ENCODE data around the gene NTM. TPM values are rescaled to one million over a fixed set of nuclear protein-coding genes. Genes with fewer than 3 reads are reported as not detected.

NTM gene
- total RNA-seq, 4 donors from 2014 or later: 0.78 to 1.1 (median 0.88) TPM; not detected in 1

DNA sequence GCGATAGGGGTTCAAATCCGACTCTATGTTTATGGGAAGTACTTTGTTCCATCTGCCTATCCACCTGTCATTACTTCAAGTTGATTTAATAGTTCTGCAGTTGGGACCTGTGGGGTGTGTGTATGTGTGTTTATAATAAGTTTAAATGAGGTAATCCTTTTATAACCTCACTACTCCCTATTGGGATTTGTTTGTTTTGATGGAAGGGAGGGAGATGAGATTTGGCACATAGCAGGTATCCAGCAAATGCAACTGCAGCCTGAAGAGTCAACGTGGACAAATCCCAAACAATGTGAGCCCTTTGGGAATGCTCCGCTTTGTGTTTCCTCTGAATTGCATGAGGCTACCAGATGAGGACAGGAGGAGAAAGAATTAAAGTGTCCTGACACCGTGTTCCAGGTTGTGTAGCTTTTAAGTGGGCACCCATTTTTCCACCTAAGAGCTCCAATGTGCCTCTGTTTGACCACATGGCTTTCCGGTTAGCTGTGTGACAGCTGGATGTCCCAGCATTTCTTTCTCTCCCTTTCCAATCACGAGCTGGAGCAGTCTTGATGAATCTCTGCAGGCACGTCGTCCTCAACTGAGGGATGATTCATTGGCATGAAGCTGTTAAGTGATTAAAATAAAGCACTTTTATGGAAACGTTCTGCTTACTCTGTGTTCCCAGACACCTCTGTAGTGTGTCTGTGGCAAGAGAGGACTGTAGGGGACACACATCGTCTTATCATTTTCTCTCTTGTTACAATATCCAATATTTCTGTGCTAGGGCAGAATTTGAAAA lies 610.7 kb downstream of the NTM start:
- TF ChIP-seq POLR2A (IDR thresholded peaks at IDR 0.05): no peak
- TF ChIP-seq, protein P1, sequence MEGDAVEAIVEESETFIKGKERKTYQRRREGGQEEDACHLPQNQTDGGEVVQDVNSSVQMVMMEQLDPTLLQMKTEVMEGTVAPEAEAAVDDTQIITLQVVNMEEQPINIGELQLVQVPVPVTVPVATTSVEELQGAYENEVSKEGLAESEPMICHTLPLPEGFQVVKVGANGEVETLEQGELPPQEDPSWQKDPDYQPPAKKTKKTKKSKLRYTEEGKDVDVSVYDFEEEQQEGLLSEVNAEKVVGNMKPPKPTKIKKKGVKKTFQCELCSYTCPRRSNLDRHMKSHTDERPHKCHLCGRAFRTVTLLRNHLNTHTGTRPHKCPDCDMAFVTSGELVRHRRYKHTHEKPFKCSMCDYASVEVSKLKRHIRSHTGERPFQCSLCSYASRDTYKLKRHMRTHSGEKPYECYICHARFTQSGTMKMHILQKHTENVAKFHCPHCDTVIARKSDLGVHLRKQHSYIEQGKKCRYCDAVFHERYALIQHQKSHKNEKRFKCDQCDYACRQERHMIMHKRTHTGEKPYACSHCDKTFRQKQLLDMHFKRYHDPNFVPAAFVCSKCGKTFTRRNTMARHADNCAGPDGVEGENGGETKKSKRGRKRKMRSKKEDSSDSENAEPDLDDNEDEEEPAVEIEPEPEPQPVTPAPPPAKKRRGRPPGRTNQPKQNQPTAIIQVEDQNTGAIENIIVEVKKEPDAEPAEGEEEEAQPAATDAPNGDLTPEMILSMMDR (IDR thresholded peaks at IDR 0.05): no peak
- Histone ChIP-seq H3K27ac (no peak overlapping the region), H3K27me3 (no peaks in the 10 kb centered on the region), H3K9me3 (no peaks in the 10 kb centered on the region), H3K36me3 (no peaks in the 10 kb centered on the region), H3K4me3 (replicated peaks in 1 of 3) (no peak overlapping the region), H3K4me1 (no peaks in the 10 kb centered on the region)
- DNase-seq: no peak
- 81 to 85% methylated on average over 11 of the region's 11 CpGs for WGBS, 2 donors
- intact Hi-C loops (cut with DNase I): no loop called here

DNA sequence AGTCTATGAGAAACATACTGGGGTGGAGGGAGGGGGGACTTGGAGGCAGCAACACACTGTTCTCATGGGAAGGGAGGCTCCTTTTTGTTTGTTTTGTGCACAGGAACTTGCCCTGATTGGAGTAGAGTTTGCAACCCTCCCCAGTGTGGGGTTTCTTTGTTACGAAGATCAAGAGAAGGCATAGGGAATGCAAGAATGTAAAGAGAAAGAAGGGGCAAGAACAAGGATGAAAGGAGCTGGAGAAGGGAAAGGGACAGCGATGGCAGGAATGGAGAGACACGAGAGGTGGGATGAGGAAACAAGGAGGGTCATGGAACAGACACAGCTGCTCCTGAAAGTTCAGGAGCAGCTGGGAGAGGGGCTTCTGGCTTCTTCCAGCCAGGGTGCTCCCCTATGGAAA lies 611.7 kb downstream of the NTM start:
- H3K27me3 ChIP-seq: no peaks in the 10 kb centered on the region
- no peak overlapping the region for H3K27ac ChIP-seq
- no peak for TF ChIP-seq POLR2A (IDR thresholded peaks at IDR 0.05)
- TF ChIP-seq, protein P1 (IDR thresholded peaks at IDR 0.05): no peak
- no peaks in the 10 kb centered on the region for H3K9me3 ChIP-seq
- H3K4me1 ChIP-seq: no peaks in the 10 kb centered on the region
- no peaks in the 10 kb centered on the region for H3K36me3 ChIP-seq
- no peak for DNase-seq
- intact Hi-C loops (cut with DNase I): no loop called here
- H3K4me3 ChIP-seq (replicated peaks in 1 of 3): no peak overlapping the region
- 55 to 70% methylated on average over 3 of the region's 3 CpGs for WGBS, 2 donors

DNA sequence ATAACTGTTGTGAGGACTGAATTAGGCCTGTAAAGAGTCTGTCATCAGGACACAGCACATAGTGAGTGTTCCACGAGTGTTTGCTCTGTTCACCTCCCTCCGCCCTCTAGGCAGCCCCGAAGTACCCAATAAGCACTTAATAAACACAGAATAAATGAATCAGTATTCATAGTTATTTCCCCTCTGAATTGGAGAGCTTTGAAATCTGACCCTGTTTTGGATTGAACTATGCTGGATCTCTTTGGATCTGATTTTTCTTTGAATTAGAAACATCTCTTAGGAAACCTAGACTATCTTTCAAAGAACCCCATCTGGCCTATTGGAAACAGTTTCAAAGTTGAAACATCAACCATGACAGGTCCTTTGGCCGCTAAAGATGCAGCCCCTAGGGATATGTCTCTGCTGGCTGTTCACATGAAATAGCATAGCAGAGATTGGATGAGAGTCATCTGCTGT lies 615.5 kb downstream of the NTM start:
- H3K27ac ChIP-seq: no peak overlapping the region
- no peaks in the 10 kb centered on the region for H3K27me3 ChIP-seq
- no peak for TF ChIP-seq POLR2A (IDR thresholded peaks at IDR 0.05)
- TF ChIP-seq, protein P1 (IDR thresholded peaks at IDR 0.05): no peak
- no peaks in the 10 kb centered on the region for H3K4me1 ChIP-seq
- H3K9me3 ChIP-seq: no peaks in the 10 kb centered on the region
- H3K4me3 ChIP-seq (replicated peaks in 1 of 3): no peak overlapping the region
- WGBS, 2 donors: 65 to 69% methylated on average over 4 of the region's 4 CpGs
- H3K36me3 ChIP-seq: no peaks in the 10 kb centered on the region
- DNase-seq: no peak
- intact Hi-C loops (cut with DNase I): no loop called here

DNA sequence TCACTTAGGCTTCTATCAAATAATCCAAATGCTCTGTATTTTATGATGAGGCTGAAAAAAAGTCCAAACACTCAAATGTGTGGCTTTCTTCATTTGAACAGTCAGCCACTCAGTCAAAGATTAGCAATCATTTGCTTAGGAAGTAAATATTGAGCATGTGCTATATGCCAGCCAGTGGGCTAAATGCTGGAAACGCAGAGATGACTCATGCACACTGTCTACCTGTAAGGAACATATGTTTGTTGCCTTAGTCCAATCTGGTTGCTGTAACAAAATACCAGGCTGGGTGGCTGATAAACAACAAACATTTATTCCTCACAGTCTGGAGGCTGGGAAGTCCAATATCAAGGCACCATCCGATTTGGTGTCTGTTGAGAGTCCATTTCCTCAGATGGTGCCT lies 617.3 kb downstream of the NTM start:
- Histone ChIP-seq H3K4me1 (no peaks in the 10 kb centered on the region), H3K9me3 (no peaks in the 10 kb centered on the region), H3K27ac (no peak overlapping the region), H3K36me3 (no peaks in the 10 kb centered on the region), H3K4me3 (replicated peaks in 1 of 3) (no peak overlapping the region), H3K27me3 (no peaks in the 10 kb centered on the region)
- intact Hi-C loops (cut with DNase I): no loop called here
- DNase-seq: no peak
- TF ChIP-seq, protein P1 (IDR thresholded peaks at IDR 0.05): no peak
- TF ChIP-seq POLR2A (IDR thresholded peaks at IDR 0.05): no peak
- 94% methylated on average over 2 of the region's 2 CpGs for WGBS, 2 donors

DNA sequence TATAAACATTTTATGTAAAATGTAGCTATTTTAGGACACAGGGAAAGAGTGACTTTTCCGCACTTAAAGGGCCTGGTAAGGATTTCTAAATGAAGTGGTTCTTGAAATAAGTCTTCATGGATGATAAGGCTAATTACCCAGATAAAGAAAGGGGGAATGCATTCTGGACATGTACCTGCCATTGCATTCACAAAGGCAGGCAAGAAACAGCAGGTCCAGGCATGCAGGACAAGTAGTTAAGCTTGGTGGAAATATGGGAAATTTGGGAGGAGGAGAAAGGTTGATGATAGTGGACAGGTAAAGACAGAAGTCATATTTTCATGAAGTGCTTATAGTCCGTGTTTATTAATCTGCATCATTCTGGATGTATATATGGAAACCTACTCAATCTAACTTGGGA lies 621.2 kb downstream of the NTM start:
- intact Hi-C loops (cut with DNase I): no loop called here
- 92 to 94% methylated on average over 2 of the region's 2 CpGs for WGBS, 2 donors

More for the DNA sequence above, 621.2 kb downstream of the NTM start:
- no peaks in the 10 kb centered on the region for H3K36me3 ChIP-seq
- H3K27me3 ChIP-seq: no peaks in the 10 kb centered on the region
- H3K4me1 ChIP-seq: no peaks in the 10 kb centered on the region
- H3K4me3 ChIP-seq (replicated peaks in 1 of 3): no peak overlapping the region
- no peak overlapping the region for H3K27ac ChIP-seq
- no peak for TF ChIP-seq POLR2A (IDR thresholded peaks at IDR 0.05)
- TF ChIP-seq, protein P1 (IDR thresholded peaks at IDR 0.05): no peak
- H3K9me3 ChIP-seq: no peaks in the 10 kb centered on the region
- DNase-seq: no peak
